HEK293T (cell line): ENCODE data around the gene TADA1.
"Not testable (repeated sequence)": the region's sequence is repeated elsewhere in the genome, so short reads cannot be mapped to it uniquely, and the experiment has no call there.

Experiments used
- ARNT ChIP-seq: fragments of 450-650 bp; IDR thresholded peaks from 2 replicates; pipeline ENCODE4 v1.6.1; 2017; ENCODE audit warnings: mild to moderate bottlenecking
- CTBP1 ChIP-seq: fragments of 450-650 bp; IDR thresholded peaks from 2 replicates; pipeline ENCODE4 v1.6.1; 2016; ENCODE audit warnings: borderline replicate concordance
- NFRKB ChIP-seq: fragments of 450-650 bp; IDR thresholded peaks from 2 replicates; pipeline ENCODE4 v1.6.1; 2016; ENCODE audit warnings: mild to moderate bottlenecking, moderate library complexity
- PKNOX1 ChIP-seq: fragments of 450-650 bp; IDR thresholded peaks from 2 replicates; pipeline ENCODE4 v1.6.1; 2016
- SP1 ChIP-seq: fragments of 450-650 bp; IDR thresholded peaks from 2 replicates; pipeline ENCODE4 v1.6.1; 2017
- TARDBP ChIP-seq: fragments of 450-650 bp; IDR thresholded peaks from 2 replicates; pipeline ENCODE4 v1.6.1; 2016

- not testable (repeated sequence) for TF ChIP-seq SP1, PKNOX1, TARDBP, ARNT, CTBP1, NFRKB
These were observed 2.3 kb upstream of the TADA1 start for GRCh38 chr1:166878173-166878917.
